Stomach (tissue), 9 donors: ENCODE measurements around the gene TYMS. TPM values are rescaled to one million over a fixed set of nuclear protein-coding genes. Genes with fewer than 3 reads are reported as not detected.

Source experiments
- DNase-seq, 2 donors: peaks; one replicate each; pipeline versions ENCODE4 v3.0.0 to v3.0.0-alpha.2; 2013 to 2019
- H3K27ac ChIP-seq, 5 donors: fragments of 200-600 bp in 4 of 5; sonication (generic) in 4 of 5; one replicate each; pipeline ENCODE4 v1.5.1; 2013 to 2019; ENCODE audit warnings: mild to moderate bottlenecking in 1 of 5, moderate library complexity in 1 of 5
- H3K27me3 ChIP-seq, 3 donors: fragments of 200-600 bp; sonication (generic); one replicate each; pipeline ENCODE4 v1.5.1; 2017 to 2019; ENCODE audit warnings: mixed run types in 1 of 3
- H3K36me3 ChIP-seq, 4 donors: fragments of 200-600 bp; sonication (generic); 1 replicate in 3 of 4; 2 replicates in 1 of 4; pipeline ENCODE4 v1.5.1; 2016 to 2019
- H3K4me1 ChIP-seq, 4 donors: fragments of 200-600 bp; sonication (generic); one replicate each; pipeline ENCODE4 v1.5.1; 2016 to 2019
- H3K4me3 ChIP-seq, 4 donors: fragments of 200-600 bp; sonication (generic) in 3 of 4; one replicate each; pipeline ENCODE4 v1.5.1; 2016 to 2019; ENCODE audit warnings: mild to moderate bottlenecking in 1 of 4
- H3K9me3 ChIP-seq, 4 donors: fragments of 200-600 bp; sonication (generic); one replicate each; pipeline ENCODE4 v1.5.1; 2016 to 2019
- CTCF ChIP-seq, 7 experiments: fragments of 450-650 bp in 4 of 7; fragments of 200-600 bp in 3 of 7; sonication (generic) in 3 of 7; IDR thresholded peaks; one replicate each; pipeline ENCODE4 v1.5.1; 2016 to 2019; ENCODE audit warnings: antibody characterized with exemption in 7 of 7, control low read depth in 2 of 7, mild to moderate bottlenecking in 1 of 7
- EP300 ChIP-seq: sonication (generic); formaldehyde crosslinking; IDR thresholded peaks from one replicate; pipeline ENCODE4 v1.6.1; 2017; ENCODE audit warnings: antibody characterized with exemption
- POLR2A ChIP-seq, 4 donors: fragments of 450-650 bp; IDR thresholded peaks; one replicate each; pipeline ENCODE4 v1.6.1; 2016; ENCODE audit warnings: antibody characterized with exemption in 4 of 4, control low read depth in 2 of 4, mild to moderate bottlenecking in 1 of 4, moderate library complexity in 1 of 4
- POLR2AphosphoS5 ChIP-seq, 3 donors: sonication (generic); formaldehyde crosslinking; IDR thresholded peaks; one replicate each; pipeline ENCODE4 v1.6.1; 2016; ENCODE audit warnings: antibody characterized with exemption in 3 of 3
- WGBS, 5 donors: extraction: QIAGEN DNeasy Blood & Tissue Kit in 3 of 5; methylation state at CpG; one replicate each; pipeline versions ENCODE4 v1.1.5 to v1.1.7; 2013 to 2018; 5-methylcytosine and 5-hydroxymethylcytosine counted together
- intact Hi-C: fragments of 100-400 bp; cut with DNase I; formaldehyde crosslinking; loops from one replicate; pipeline ENCODE4 v1.15.1; 2023; ENCODE audit warnings: low total_unique reads
- polyA plus RNA-seq, 3 donors: library from polyadenylated mRNA; stranded (reverse); fragments of 200-250 nt; gene quantifications; one replicate each; pipeline ENCODE4 v1.2.3, GENCODE V29; 2013
- total RNA-seq, 5 donors: library from RNA; depleted of rRNA; stranded (reverse); fragments of >200 nt; gene quantifications; one replicate each; pipeline versions ENCODE4 v1.1.0 to v1.2.3, GENCODE V29; 2014 to 2016
- donor health status: healthy with polysubstance abuse.
- donor health status: Bipolar disorder and iron deficiency.
- donor health status: healthy.

Gene TYMS
- total and polyA plus RNA-seq, 8 donors, result 1.2 to 17.1 (median 8.1) TPM

GRCh38 chr18:666177-666576 is 8.7 kb downstream of the TYMS start:
- Histone ChIP-seq H3K4me3 (no peak overlapping the region), H3K9me3 (no peaks in the 10 kb centered on the region), H3K36me3 (peaks cover 4 to 26% (median 20%) of the 10 kb centered on the region in 4 donors), H3K4me1 (no peaks in the 10 kb centered on the region), H3K27me3 (no peaks in the 10 kb centered on the region), H3K27ac (no peak overlapping the region)
- intact Hi-C loops, result no loop called here
- 83 to 94% (median 93%) methylated on average over 8 of the region's 8 CpGs for WGBS, 5 donors
- TF ChIP-seq POLR2A (IDR thresholded peaks at IDR 0.05) (no peak), POLR2AphosphoS5 (IDR thresholded peaks at IDR 0.05) (no peak), EP300 (no peak), CTCF (IDR thresholded peaks at IDR 0.05) (no peak)
- no peak for DNase-seq

GRCh38 chr18:666628-667027 is 9.2 kb downstream of the TYMS start:
- H3K9me3 ChIP-seq, result no peaks in the 10 kb centered on the region
- intact Hi-C loops, result no loop called here
- no peak for TF ChIP-seq EP300
- H3K4me1 ChIP-seq, result no peaks in the 10 kb centered on the region
- 97 to 99% (median 98%) methylated on average over 3 of the region's 3 CpGs for WGBS, 5 donors
- peaks cover 4 to 30% (median 25%) of the 10 kb centered on the region in 4 donors for H3K36me3 ChIP-seq
- H3K27me3 ChIP-seq, result no peaks in the 10 kb centered on the region
- no peak overlapping the region for H3K4me3 ChIP-seq
- H3K27ac ChIP-seq, result no peak overlapping the region
- DNase-seq, result no peak

- no peaks in the 10 kb centered on the region for H3K27me3 ChIP-seq
- H3K4me3 ChIP-seq, result no peak overlapping the region
- H3K4me1 ChIP-seq, result no peaks in the 10 kb centered on the region
- 29 to 54% (median 48%) methylated on average over 1 of the region's 1 CpG for WGBS, 5 donors
- intact Hi-C loops, result no loop called here
- TF ChIP-seq EP300, result no peak
- TF ChIP-seq POLR2A (IDR thresholded peaks at IDR 0.05), result no peak
- TF ChIP-seq POLR2AphosphoS5 (IDR thresholded peaks at IDR 0.05), result no peak
- no peak for TF ChIP-seq CTCF (IDR thresholded peaks at IDR 0.05)
- no peak overlapping the region for H3K27ac ChIP-seq
- H3K36me3 ChIP-seq, result peaks cover 13 to 46% (median 41%) of the 10 kb centered on the region in 4 donors
- no peaks in the 10 kb centered on the region for H3K9me3 ChIP-seq
- DNase-seq, result no peak
Observed at GRCh38 chr18:668260-668659, 10.8 kb downstream of the TYMS start.

GRCh38 chr18:669077-669476 is 11.6 kb downstream of the TYMS start:
- DNase-seq, result no peak
- 93 to 97% (median 95%) methylated on average over 8 of the region's 8 CpGs for WGBS, 5 donors
- H3K9me3 ChIP-seq, result no peaks in the 10 kb centered on the region
- TF ChIP-seq EP300 (no peak), POLR2A (IDR thresholded peaks at IDR 0.05) (no peak), POLR2AphosphoS5 (IDR thresholded peaks at IDR 0.05) (no peak), CTCF (IDR thresholded peaks at IDR 0.05) (no peak)
- peaks cover 13 to 53% (median 49%) of the 10 kb centered on the region in 4 donors for H3K36me3 ChIP-seq
- intact Hi-C loops, result no loop called here
- no peak overlapping the region for H3K27ac ChIP-seq
- no peak overlapping the region for H3K4me3 ChIP-seq
- H3K4me1 ChIP-seq, result no peaks in the 10 kb centered on the region
- no peaks in the 10 kb centered on the region for H3K27me3 ChIP-seq

GRCh38 chr18:670522-670921 is 13.1 kb downstream of the TYMS start:
- Histone ChIP-seq H3K4me1 (no peaks in the 10 kb centered on the region), H3K9me3 (no peaks in the 10 kb centered on the region), H3K27ac (no peak overlapping the region), H3K27me3 (no peaks in the 10 kb centered on the region), H3K4me3 (no peak overlapping the region), H3K36me3 (peaks cover 13 to 65% (median 61%) of the 10 kb centered on the region in 4 donors)
- intact Hi-C loops, result no loop called here
- TF ChIP-seq POLR2AphosphoS5 (IDR thresholded peaks at IDR 0.05) (no peak), EP300 (no peak), CTCF (IDR thresholded peaks at IDR 0.05) (no peak), POLR2A (IDR thresholded peaks at IDR 0.05) (no peak)
- WGBS, 5 donors, result 94 to 98% (median 95%) methylated on average over 11 of the region's 11 CpGs
- no peak for DNase-seq
